ENCODE results near the gene CPEB3.

DNA sequence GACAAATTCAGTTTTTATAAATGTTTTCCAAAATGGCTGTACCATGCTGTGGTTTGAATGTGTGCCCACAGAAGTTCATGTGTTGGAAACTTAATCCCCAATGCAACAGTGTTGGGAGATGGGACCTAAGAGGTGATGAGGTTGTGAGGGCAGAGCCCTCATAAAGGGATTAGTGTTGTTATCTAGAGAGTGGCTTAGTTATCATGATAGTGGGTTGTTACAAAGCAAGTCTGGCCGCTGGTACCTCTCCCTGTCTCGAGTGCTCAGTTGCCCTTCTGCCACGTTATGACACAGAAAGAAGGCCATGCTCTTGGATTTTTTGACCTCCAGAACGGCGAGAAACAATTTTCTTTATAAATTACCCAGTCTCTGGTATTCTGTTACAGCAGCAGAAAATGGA lies 248.3 kb downstream of the CPEB3 start:
- TF ChIP-seq, protein P1, sequence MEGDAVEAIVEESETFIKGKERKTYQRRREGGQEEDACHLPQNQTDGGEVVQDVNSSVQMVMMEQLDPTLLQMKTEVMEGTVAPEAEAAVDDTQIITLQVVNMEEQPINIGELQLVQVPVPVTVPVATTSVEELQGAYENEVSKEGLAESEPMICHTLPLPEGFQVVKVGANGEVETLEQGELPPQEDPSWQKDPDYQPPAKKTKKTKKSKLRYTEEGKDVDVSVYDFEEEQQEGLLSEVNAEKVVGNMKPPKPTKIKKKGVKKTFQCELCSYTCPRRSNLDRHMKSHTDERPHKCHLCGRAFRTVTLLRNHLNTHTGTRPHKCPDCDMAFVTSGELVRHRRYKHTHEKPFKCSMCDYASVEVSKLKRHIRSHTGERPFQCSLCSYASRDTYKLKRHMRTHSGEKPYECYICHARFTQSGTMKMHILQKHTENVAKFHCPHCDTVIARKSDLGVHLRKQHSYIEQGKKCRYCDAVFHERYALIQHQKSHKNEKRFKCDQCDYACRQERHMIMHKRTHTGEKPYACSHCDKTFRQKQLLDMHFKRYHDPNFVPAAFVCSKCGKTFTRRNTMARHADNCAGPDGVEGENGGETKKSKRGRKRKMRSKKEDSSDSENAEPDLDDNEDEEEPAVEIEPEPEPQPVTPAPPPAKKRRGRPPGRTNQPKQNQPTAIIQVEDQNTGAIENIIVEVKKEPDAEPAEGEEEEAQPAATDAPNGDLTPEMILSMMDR (conservative IDR thresholded peaks at IDR 0.05), result no peak
- no peak for TF ChIP-seq ZFX (IDR thresholded peaks at IDR 0.05)
